HG03108 (cell line): ENCODE results near the gene TMPRSS4.

ENCODE experiments used
- ATAC-seq: cut with Tn5 transposase; IDR thresholded peaks from one replicate; pipeline ENCODE4 v1.9.1; 2021; ENCODE audit warnings: moderate library complexity; ENCODE audit not compliant: unreplicated experiment

The TMPRSS4 gene

GRCh38 chr11:118129471-118130172, 52.7 kb downstream of the TMPRSS4 start:
- ATAC-seq, result no peak

- no peak for ATAC-seq
Observed at GRCh38 chr11:118132385-118133151, 55.7 kb downstream of the TMPRSS4 start.

- ATAC-seq, result no peak
Observed at GRCh38 chr11:118133816-118134215, 56.9 kb downstream of the TMPRSS4 start.

GRCh38 chr11:118135051-118135795, 58.3 kb downstream of the TMPRSS4 start:
- ATAC-seq, result no peak

- no peak for ATAC-seq
Observed at GRCh38 chr11:118135796-118136165, 58.9 kb downstream of the TMPRSS4 start.

GRCh38 chr11:118136341-118136740, 59.5 kb downstream of the TMPRSS4 start:
- no peak for ATAC-seq

- ATAC-seq, result no peak
Observed at GRCh38 chr11:118136801-118137200, 59.9 kb downstream of the TMPRSS4 start.

- no peak for ATAC-seq
Observed at GRCh38 chr11:118138839-118139420, 62.1 kb downstream of the TMPRSS4 start.

GRCh38 chr11:118139578-118139977, 62.7 kb downstream of the TMPRSS4 start:
- ATAC-seq, result no peak

- no peak for ATAC-seq
Observed at GRCh38 chr11:118142081-118142480, 65.2 kb downstream of the TMPRSS4 start.

- ATAC-seq, result no peak
Observed at GRCh38 chr11:118142809-118143208, 65.9 kb downstream of the TMPRSS4 start.

- ATAC-seq, result no peak
Observed at GRCh38 chr11:118143661-118144185, 66.8 kb downstream of the TMPRSS4 start.

- no peak for ATAC-seq
Observed at GRCh38 chr11:118144301-118145268, 67.7 kb downstream of the TMPRSS4 start.

GRCh38 chr11:118145285-118146227, 68.7 kb downstream of the TMPRSS4 start:
- ATAC-seq, result peak; percentile 69

GRCh38 chr11:118146554-118146953, 69.7 kb downstream of the TMPRSS4 start:
- no peak for ATAC-seq

GRCh38 chr11:118147502-118147901, 70.6 kb downstream of the TMPRSS4 start:
- no peak for ATAC-seq

- no peak for ATAC-seq
Observed at GRCh38 chr11:118148240-118148639, 71.4 kb downstream of the TMPRSS4 start.

- ATAC-seq, result no peak
Observed at GRCh38 chr11:118148856-118149255, 72.0 kb downstream of the TMPRSS4 start.

GRCh38 chr11:118149493-118149892, 72.6 kb downstream of the TMPRSS4 start:
- no peak for ATAC-seq
